Effector memory CD4-positive, alpha-beta T cell (primary cell): ENCODE results near the gene TMC2.
"Not testable (repeated sequence)": the region's sequence is repeated elsewhere in the genome, so short reads cannot be mapped to it uniquely, and the experiment has no call there.

Experiments
- DNase-seq, 3 donors: peaks; one replicate each; pipeline ENCODE4 v3.0.0-alpha.2; 2020
- H3K27ac ChIP-seq: 2 replicates; pipeline ENCODE4 v1.7.0; 2013; ENCODE audit warnings: mild to moderate bottlenecking, low read length, moderate library complexity; ENCODE audit not compliant: insufficient read depth, poor library complexity, severe bottlenecking
- H3K27me3 ChIP-seq: replicated peaks from 2 replicates; pipeline ENCODE4 v1.7.0; 2013; ENCODE audit warnings: mild to moderate bottlenecking, low read length; ENCODE audit not compliant: insufficient read depth, control insufficient read depth, poor library complexity, severe bottlenecking
- H3K36me3 ChIP-seq: 2 replicates; pipeline ENCODE4 v1.7.0; 2013; ENCODE audit warnings: mild to moderate bottlenecking, low read length, moderate library complexity; ENCODE audit not compliant: control insufficient read depth, insufficient read depth
- H3K4me1 ChIP-seq: 2 replicates; pipeline ENCODE4 v1.7.0; 2013; ENCODE audit warnings: low read length, mild to moderate bottlenecking; ENCODE audit not compliant: control insufficient read depth, insufficient read depth, poor library complexity, severe bottlenecking
- H3K4me3 ChIP-seq: 2 replicates; pipeline ENCODE4 v1.7.0; 2013; ENCODE audit warnings: low read length, low read depth, mild to moderate bottlenecking; ENCODE audit not compliant: insufficient read depth, poor library complexity, severe bottlenecking
- H3K9me3 ChIP-seq: 2 replicates; pipeline ENCODE4 v1.7.0; 2013; ENCODE audit warnings: mild to moderate bottlenecking, low read length, moderate library complexity; ENCODE audit not compliant: control insufficient read depth

The TMC2 gene

DNA sequence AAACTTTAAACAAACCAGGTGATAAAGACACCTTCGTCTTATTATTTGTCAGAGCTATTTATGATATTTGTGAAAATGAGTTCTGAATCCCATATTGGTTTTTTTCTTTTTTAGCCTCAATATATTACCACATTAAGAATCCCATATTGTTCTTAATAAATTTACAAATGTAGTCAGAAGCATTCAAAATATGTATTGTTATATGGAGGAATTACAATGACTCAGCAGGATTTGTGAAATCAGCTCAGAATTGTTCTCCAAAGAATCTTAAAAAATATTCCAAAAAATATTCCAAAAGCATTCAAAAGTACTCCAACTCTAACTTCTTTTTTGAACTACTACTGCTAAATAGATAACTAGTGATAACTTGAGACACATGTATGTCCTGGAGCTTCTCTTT is 21.2 kb upstream of the TMC2 start:
- Histone ChIP-seq H3K36me3 (no peaks in the 10 kb centered on the region), H3K27ac (no peak overlapping the region), H3K27me3 (no peaks in the 10 kb centered on the region), H3K4me3 (no peak overlapping the region), H3K4me1 (no peaks in the 10 kb centered on the region), H3K9me3 (no peaks in the 10 kb centered on the region)
- no peak for DNase-seq

DNA sequence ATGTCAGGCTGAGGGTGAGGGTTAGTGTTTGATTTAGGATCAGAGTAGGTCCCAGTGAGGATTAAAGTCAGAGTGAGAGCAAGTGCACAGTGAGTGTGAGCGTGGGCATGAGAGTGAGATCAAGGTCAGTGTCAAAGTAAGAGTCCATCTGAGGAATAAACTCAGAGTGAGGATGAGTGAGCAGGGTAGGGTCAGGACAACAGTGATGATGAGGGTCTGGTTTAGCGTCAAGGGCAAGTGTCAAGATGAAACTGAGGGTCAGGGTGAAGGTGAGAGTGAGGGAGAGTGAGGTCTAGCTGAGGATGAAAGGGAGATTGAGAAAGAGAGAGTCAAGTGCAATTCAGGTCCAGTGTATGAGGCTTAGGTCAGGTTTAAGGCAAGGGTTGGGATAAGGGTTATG is 20.0 kb upstream of the TMC2 start:
- no peak overlapping the region for H3K27ac ChIP-seq
- no peak overlapping the region for H3K4me3 ChIP-seq
- H3K4me1 ChIP-seq = no peaks in the 10 kb centered on the region
- DNase-seq = no peak
- no peaks in the 10 kb centered on the region for H3K27me3 ChIP-seq
- no peaks in the 10 kb centered on the region for H3K9me3 ChIP-seq
- no peaks in the 10 kb centered on the region for H3K36me3 ChIP-seq

DNA sequence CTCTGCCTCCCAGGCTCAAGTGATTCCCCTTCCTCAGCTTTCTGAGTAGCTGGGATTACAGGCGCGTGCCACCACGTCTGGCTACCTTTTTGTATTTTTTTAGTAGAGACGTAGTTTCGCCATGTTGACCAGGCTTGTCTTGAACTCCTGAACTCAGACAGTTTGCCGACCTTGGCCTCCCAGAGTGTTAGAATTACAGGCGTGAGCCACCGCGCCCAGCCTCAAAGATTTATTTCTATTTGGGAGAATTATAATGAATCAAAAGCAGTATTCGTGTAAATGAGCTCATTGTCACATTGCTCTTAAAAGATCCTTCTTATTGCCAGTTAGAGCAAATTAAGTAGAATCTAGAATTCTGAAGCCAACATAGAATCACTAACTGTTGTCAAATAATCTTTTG is 18.3 kb upstream of the TMC2 start:
- Histone ChIP-seq H3K9me3 (no peaks in the 10 kb centered on the region), H3K36me3 (no peaks in the 10 kb centered on the region), H3K27me3 (no peaks in the 10 kb centered on the region), H3K4me3 (no peak overlapping the region), H3K27ac (no peak overlapping the region), H3K4me1 (no peaks in the 10 kb centered on the region)
- DNase-seq = no peak

- no peaks in the 10 kb centered on the region for H3K9me3 ChIP-seq
- H3K27me3 ChIP-seq = no peaks in the 10 kb centered on the region
- no peak for DNase-seq
- H3K27ac ChIP-seq = no peak overlapping the region
- H3K4me3 ChIP-seq = no peak overlapping the region
- H3K4me1 ChIP-seq = no peaks in the 10 kb centered on the region
- H3K36me3 ChIP-seq = no peaks in the 10 kb centered on the region
These were observed 17.8 kb upstream of the TMC2 start for GRCh38 chr20:2518558-2518957.

GRCh38 chr20:2519115-2519809 is 17.1 kb upstream of the TMC2 start:
- Histone ChIP-seq H3K4me3 (no peak overlapping the region), H3K27ac (no peak overlapping the region), H3K4me1 (peaks cover 3% of the 10 kb centered on the region), H3K36me3 (no peaks in the 10 kb centered on the region), H3K27me3 (no peaks in the 10 kb centered on the region), H3K9me3 (no peaks in the 10 kb centered on the region)
- no peak for DNase-seq

DNA sequence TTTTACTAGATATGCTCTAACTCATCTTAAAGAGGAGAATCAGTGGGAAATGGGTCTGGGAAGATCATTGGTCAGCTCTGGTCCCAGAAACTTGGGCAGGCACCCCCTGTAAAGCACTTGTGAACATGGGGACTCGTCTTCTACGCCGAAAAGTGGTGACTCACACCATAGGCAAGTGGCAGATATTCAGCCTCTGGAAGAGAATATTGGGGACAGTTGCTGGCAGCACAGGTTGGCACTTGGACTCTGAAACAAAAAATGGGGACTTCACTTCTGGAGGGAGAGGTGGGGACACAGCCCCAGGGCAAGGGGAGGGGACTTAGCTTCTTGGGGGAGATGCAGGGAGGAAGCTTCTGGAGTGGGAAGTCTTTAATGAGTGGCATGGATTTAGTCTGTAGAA is 15.8 kb upstream of the TMC2 start:
- no peak overlapping the region for H3K4me3 ChIP-seq

GRCh38 chr20:2521369-2522305 is 14.7 kb upstream of the TMC2 start:
- Histone ChIP-seq H3K4me3 (no peak overlapping the region), H3K9me3 (no peaks in the 10 kb centered on the region), H3K27ac (no peak overlapping the region), H3K27me3 (no peaks in the 10 kb centered on the region), H3K36me3 (no peaks in the 10 kb centered on the region), H3K4me1 (peaks cover 15% of the 10 kb centered on the region)
- peak in 2 of 3 donors; percentile 16 to 17 for DNase-seq

More for the DNA sequence above, 15.8 kb upstream of the TMC2 start:
- Histone ChIP-seq H3K36me3 (no peaks in the 10 kb centered on the region), H3K27me3 (no peaks in the 10 kb centered on the region), H3K27ac (no peak overlapping the region), H3K4me1 (peaks cover 15% of the 10 kb centered on the region), H3K9me3 (no peaks in the 10 kb centered on the region)
- DNase-seq = no peak

GRCh38 chr20:2522826-2523429 is 13.4 kb upstream of the TMC2 start:
- H3K27me3 ChIP-seq, H3K27ac ChIP-seq, H3K9me3 ChIP-seq, H3K4me3 ChIP-seq, DNase-seq, H3K36me3 ChIP-seq: not testable (repeated sequence)
- peaks cover 15% of the 10 kb centered on the region for H3K4me1 ChIP-seq

DNA sequence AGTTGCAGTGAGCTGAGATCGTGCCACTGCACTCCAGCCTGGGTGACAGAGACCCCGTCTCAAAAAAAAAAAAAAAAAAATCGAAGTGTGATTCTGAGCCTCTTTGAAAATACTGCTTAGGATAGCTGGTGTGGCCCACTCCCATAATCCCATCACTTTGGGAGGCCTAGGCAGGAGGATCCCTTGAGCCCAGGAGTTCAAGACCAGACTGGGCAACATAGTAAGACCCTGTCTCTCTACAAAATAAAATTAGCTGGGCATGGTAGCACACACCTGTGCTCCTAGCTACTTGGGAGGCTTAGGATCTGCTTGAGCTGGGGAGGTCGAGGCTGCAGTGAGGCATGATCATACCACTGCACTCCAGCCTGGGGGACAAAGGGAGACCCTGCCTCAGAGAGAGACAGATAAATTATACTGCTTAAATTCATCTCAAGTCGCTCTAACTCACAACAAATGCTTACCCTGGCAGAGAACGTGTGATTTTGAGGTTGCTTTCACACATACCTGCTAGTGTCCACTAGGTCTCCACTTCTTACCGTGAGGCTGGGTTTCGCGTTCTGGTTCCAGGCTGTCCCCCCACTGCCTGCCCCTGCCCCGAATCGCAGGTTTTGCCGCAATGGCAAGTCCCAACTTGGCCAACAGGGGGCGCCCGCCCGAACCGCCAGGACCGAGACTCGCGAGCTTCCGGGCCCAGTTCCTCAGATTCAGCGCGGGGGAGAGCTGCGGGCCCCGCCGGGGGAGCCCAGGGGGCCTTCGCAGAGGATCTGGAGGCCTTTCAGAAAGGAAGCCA is 12.3 kb upstream of the TMC2 start:
- H3K36me3 ChIP-seq = no peaks in the 10 kb centered on the region
- H3K9me3 ChIP-seq = no peaks in the 10 kb centered on the region
- H3K27ac ChIP-seq = peak overlapping the region; percentile 59
- no peaks in the 10 kb centered on the region for H3K27me3 ChIP-seq
- H3K4me3 ChIP-seq = peak overlapping the region; percentile 94
- peak; percentile 77 to 84 (median 77) for DNase-seq
- H3K4me1 ChIP-seq = peaks cover 15% of the 10 kb centered on the region
